WTC11 (cell line): Measurements from ENCODE around the gene PHIP. TPM values are rescaled to one million over a fixed set of nuclear protein-coding genes. Genes with fewer than 3 reads are reported as not detected.
"Not testable (repeated sequence)": the region's sequence is repeated elsewhere in the genome, so short reads cannot be mapped to it uniquely, and the experiment has no call there.

Experiments used
- ATAC-seq: fragments of 200-7000 bp; cut with Tn5 transposase; 2 replicates; pipeline ENCODE4 v1.10.0; 2021; ENCODE audit warnings: mild to moderate bottlenecking, moderate library complexity
- CTCF ChIA-PET: fragments of 300-600 bp; sonication (Branson Sonifier 250); formaldehyde crosslinking; loops from one replicate; lab custom pipeline; 2021; ENCODE audit warnings: antibody characterized with exemption; lab: Charles Lee
- POLR2A ChIA-PET: fragments of 350-600 bp; sonication (Branson Sonifier 250); formaldehyde crosslinking; loops from one replicate; lab custom pipeline; 2021; ENCODE audit warnings: antibody characterized with exemption; lab: Charles Lee
- DNase-seq: peaks from one replicate; pipeline ENCODE4 v3.0.0; 2021; ENCODE audit warnings: low spot score
- H3K27ac Mint-ChIP-seq: 2 replicates; pipeline ENCODE4 v1.8.0; 2021; ENCODE audit warnings: mixed read lengths
- H3K27me3 Mint-ChIP-seq: 2 replicates; pipeline ENCODE4 v1.8.0; 2021; ENCODE audit warnings: low read depth, mild to moderate bottlenecking, moderate library complexity, mixed read lengths
- H3K36me3 Mint-ChIP-seq: 2 replicates; pipeline ENCODE4 v1.8.0; 2021; ENCODE audit warnings: mixed read lengths
- H3K4me1 Mint-ChIP-seq: 2 replicates; pipeline ENCODE4 v1.8.0; 2022; ENCODE audit warnings: mixed read lengths
- H3K4me3 Mint-ChIP-seq: 2 replicates; pipeline ENCODE4 v1.8.0; 2021; ENCODE audit warnings: mild to moderate bottlenecking, moderate library complexity, mixed read lengths
- H3K9me3 Mint-ChIP-seq: 2 replicates; pipeline ENCODE4 v1.8.0; 2021; ENCODE audit warnings: mixed read lengths
- ATF1 ChIP-seq: sonication (generic); formaldehyde crosslinking; IDR thresholded peaks from 2 replicates; pipeline ENCODE4 v1.8.1; 2023; ENCODE audit warnings: mild to moderate bottlenecking, moderate library complexity, missing genetic modification reagents
- CREB1 ChIP-seq: sonication (generic); formaldehyde crosslinking; IDR thresholded peaks from 2 replicates; pipeline ENCODE4 v1.8.0; 2023; ENCODE audit warnings: mild to moderate bottlenecking, missing genetic modification reagents
- ELF4 ChIP-seq: sonication (generic); formaldehyde crosslinking; IDR thresholded peaks from 2 replicates; pipeline ENCODE4 v1.8.1; 2022; ENCODE audit warnings: low read depth, mild to moderate bottlenecking, moderate library complexity, missing genetic modification reagents
- MLX ChIP-seq: sonication (generic); formaldehyde crosslinking; IDR thresholded peaks from 2 replicates; pipeline ENCODE4 v1.8.1; 2023; ENCODE audit warnings: mild to moderate bottlenecking, missing genetic modification reagents, moderate library complexity
- PRDM15 ChIP-seq: sonication (generic); formaldehyde crosslinking; IDR thresholded peaks from 2 replicates; pipeline ENCODE4 v1.8.0; 2022; ENCODE audit warnings: missing genetic modification reagents
- TEAD4 ChIP-seq: sonication (generic); formaldehyde crosslinking; IDR thresholded peaks from 2 replicates; pipeline ENCODE4 v1.8.0; 2022; ENCODE audit warnings: mild to moderate bottlenecking, missing genetic modification reagents
- TP53 ChIP-seq: sonication (generic); formaldehyde crosslinking; IDR thresholded peaks from 2 replicates; pipeline ENCODE4 v1.8.1; 2023; ENCODE audit warnings: mild to moderate bottlenecking, missing genetic modification reagents
- ZMAT4 ChIP-seq: fragments of 250-450 bp; sonication (Bioruptor Pico); IDR thresholded peaks from 2 replicates; pipeline ENCODE4 v1.9.0; 2021; ENCODE audit warnings: mild to moderate bottlenecking
- total RNA-seq: library from RNA; stranded (reverse); gene quantifications from 3 replicates; pipeline ENCODE4 v1.2.3, GENCODE V29; 2021

PHIP gene
- total RNA-seq, 1 experiment from 2014 or later, result 45.6 TPM

- TF ChIP-seq MLX, result no peak
- no peak for TF ChIP-seq ZMAT4 (CRISPR knock-in tag)
- no peak for TF ChIP-seq PRDM15 (CRISPR knock-in tag)
- TF ChIP-seq ATF1 (CRISPR knock-in tag), result no peak
Measured at GRCh38 chr6:78908621-78909020, 169.4 kb downstream of the PHIP start (continued).

- no peak for DNase-seq
- CTCF ChIA-PET, result no interaction called here
- TF ChIP-seq CREB1 (no peak), TEAD4 (CRISPR knock-in tag) (no peak), TP53 (CRISPR knock-in tag) (no peak), ELF4 (CRISPR knock-in tag) (no peak)
- TF ChIP-seq, all 79 proteins: peak for 0
- Mint-ChIP-seq H3K36me3 (no peaks in the 10 kb centered on the region), H3K27me3 (no peaks in the 10 kb centered on the region), H3K9me3 (no peaks in the 10 kb centered on the region), H3K27ac (no peak overlapping the region), H3K4me3 (no peak overlapping the region), H3K4me1 (no peaks in the 10 kb centered on the region)
- ATAC-seq, result no peak
- POLR2A ChIA-PET, result no interaction called here
Measured at GRCh38 chr6:78896227-78896626, 181.8 kb downstream of the PHIP start.

- H3K36me3 Mint-ChIP-seq, result peaks cover 21% of the 10 kb centered on the region
- H3K4me3 Mint-ChIP-seq, H3K4me1 Mint-ChIP-seq, POLR2A ChIA-PET, H3K9me3 Mint-ChIP-seq, CTCF ChIA-PET, ATAC-seq, DNase-seq, H3K27ac Mint-ChIP-seq, H3K27me3 Mint-ChIP-seq: not testable (repeated sequence)
Measured at GRCh38 chr6:78889901-78890300, 188.2 kb downstream of the PHIP start.

Other genes with a start within 250 kb of the PHIP start
- gene IRAK1BP1, start 210.7 kb downstream of the PHIP start, total RNA-seq, result 6.0 to 7.1 TPM (median 6.1 TPM) in 3 replicates
- gene HMGN3, start 156.4 kb upstream of the PHIP start, total RNA-seq, result 151 to 165 TPM (median 155 TPM) in 3 replicates